Endodermal cell (in vitro differentiated cells): ENCODE measurements around the gene APOBEC3B. TPM values are rescaled to one million over a fixed set of nuclear protein-coding genes. Genes with fewer than 3 reads are reported as not detected.

Experiments used
- DNase-seq: peaks from one replicate; pipeline ENCODE4 v3.0.0-alpha.2; 2017
- H3K27ac ChIP-seq: 2 replicates; pipeline ENCODE4 v1.5.1; 2013; ENCODE audit warnings: mild to moderate bottlenecking, low read depth, low read length, moderate library complexity
- H3K27me3 ChIP-seq: 2 replicates; pipeline ENCODE4 v1.6.1; 2013; ENCODE audit warnings: mild to moderate bottlenecking, low read length, moderate library complexity; ENCODE audit not compliant: insufficient read depth, control insufficient read depth, poor library complexity, severe bottlenecking
- H3K36me3 ChIP-seq: 2 replicates; pipeline ENCODE4 v1.7.0; 2013; ENCODE audit warnings: mild to moderate bottlenecking, low read length, moderate library complexity; ENCODE audit not compliant: control insufficient read depth, insufficient read depth
- H3K4me1 ChIP-seq: one replicate; pipeline ENCODE4 v1.7.0; 2013; ENCODE audit warnings: low read length; ENCODE audit not compliant: control insufficient read depth, insufficient read depth
- H3K4me3 ChIP-seq: 2 replicates; pipeline ENCODE4 v1.5.1; 2013; ENCODE audit warnings: mild to moderate bottlenecking, low read length, moderate library complexity
- H3K9ac ChIP-seq: 2 replicates; pipeline ENCODE4 v1.6.1; 2013; ENCODE audit warnings: mild to moderate bottlenecking, low read length, moderate library complexity; ENCODE audit not compliant: poor library complexity, severe bottlenecking; ENCODE audit errors: extremely low read depth
- H3K9me3 ChIP-seq: 2 replicates; pipeline ENCODE4 v1.6.1; 2013; ENCODE audit warnings: mild to moderate bottlenecking, low read length, moderate library complexity; ENCODE audit not compliant: control insufficient read depth
- H3K27ac Mint-ChIP-seq: 2 replicates; pipeline ENCODE4 v1.8.0; 2020; ENCODE audit warnings: mixed read lengths
- H3K27me3 Mint-ChIP-seq: 2 replicates; pipeline ENCODE4 v1.8.0; 2021; ENCODE audit warnings: mild to moderate bottlenecking, mixed read lengths; ENCODE audit not compliant: insufficient read depth
- H3K36me3 Mint-ChIP-seq: 2 replicates; pipeline ENCODE4 v1.8.0; 2020; ENCODE audit warnings: low read depth, mixed read lengths
- H3K4me1 Mint-ChIP-seq: 2 replicates; pipeline ENCODE4 v1.8.0; 2020; ENCODE audit warnings: mixed read lengths
- H3K4me3 Mint-ChIP-seq: 2 replicates; pipeline ENCODE4 v1.8.0; 2020; ENCODE audit warnings: mild to moderate bottlenecking, moderate library complexity, mixed read lengths
- H3K9me3 Mint-ChIP-seq: 2 replicates; pipeline ENCODE4 v1.8.0; 2020; ENCODE audit warnings: mild to moderate bottlenecking, mixed read lengths
- WGBS, 2 experiments: methylation state at CpG; one replicate each; pipeline versions ENCODE4 v1.1.5 to v1.1.7; 2013; ENCODE audit warnings: missing lambda C conversion rate in 2 of 2, mixed read lengths in 1 of 2; ENCODE audit not compliant: insufficient coverage in 1 of 2, insufficient read length in 1 of 2; 5-methylcytosine and 5-hydroxymethylcytosine counted together
- total RNA-seq, 2 donors: library from RNA; stranded (reverse); fragmentation: NEBNext Ultra II Directional in 1 of 2; extraction: Animal tissue kit (Norgen Biotek cat#: 25700) in 1 of 2; gene quantifications; 2 replicates in 1 of 2; 3 replicates in 1 of 2; pipeline ENCODE4 v1.2.1, GENCODE V29; 2021
- TF ChIP-seq, protein P1 (sequence below): fragments of 200-600 bp; sonication (generic); conservative IDR thresholded peaks from 2 replicates; pipeline ENCODE4 v1.5.0; 2021; ENCODE audit warnings: antibody characterized with exemption, mild to moderate bottlenecking

The APOBEC3B gene
- total RNA-seq, 2 donors from 2014 or later: 4.1 to 5.4 TPM

DNA sequence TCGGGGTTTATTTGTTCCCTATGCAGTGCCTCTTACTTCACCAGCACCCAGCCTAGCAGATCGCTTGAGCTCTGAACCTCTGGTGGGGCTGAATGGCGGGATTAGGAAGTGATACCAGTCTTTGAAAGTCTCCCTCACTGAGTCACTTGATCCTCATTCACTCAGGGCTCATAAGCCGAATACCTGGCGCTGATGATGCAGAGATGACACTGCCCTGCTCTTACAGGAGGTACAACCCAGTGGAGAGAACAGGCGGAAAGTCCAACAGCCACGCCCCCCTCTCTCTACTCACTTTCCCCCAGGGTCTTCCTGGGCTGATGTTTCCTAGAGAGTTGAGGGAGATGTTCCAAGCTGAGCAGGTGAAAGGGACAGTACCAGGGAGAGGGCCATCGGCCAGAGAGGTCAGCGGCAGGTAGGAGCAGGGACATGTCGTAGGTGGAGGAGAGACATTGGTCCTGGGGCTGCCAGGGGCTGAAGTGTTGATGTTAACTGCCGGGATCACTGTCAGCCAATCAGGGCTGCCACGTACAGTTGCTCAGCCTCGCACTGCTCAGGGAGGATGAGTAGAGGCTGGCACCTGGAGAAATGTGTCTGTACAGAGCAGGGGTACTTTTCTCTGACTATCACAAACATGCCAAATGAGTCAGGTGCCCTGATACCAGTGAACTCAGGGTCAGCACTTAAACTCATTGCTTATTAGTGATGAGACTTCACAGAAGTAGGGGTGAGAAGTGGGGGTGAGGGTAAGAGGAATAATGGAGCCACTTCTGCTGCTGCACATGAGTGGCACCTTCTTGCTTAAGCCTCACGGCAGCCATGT is 34.6 kb upstream of the APOBEC3B start:
- Histone ChIP-seq H3K27me3 (no peaks in the 10 kb centered on the region), H3K9ac (no peak overlapping the region), H3K9me3 (no peaks in the 10 kb centered on the region), H3K27ac (no peak overlapping the region), H3K4me3 (no peak overlapping the region), H3K4me1 (no peaks in the 10 kb centered on the region), H3K36me3 (no peaks in the 10 kb centered on the region)
- H3K36me3 Mint-ChIP-seq: no peaks in the 10 kb centered on the region
- DNase-seq: no peak
- 87 to 94% methylated on average over 8 to 13 of the region's 14 CpGs for WGBS, 2 experiments
- H3K4me1 Mint-ChIP-seq: no peaks in the 10 kb centered on the region
- H3K9me3 Mint-ChIP-seq: no peaks in the 10 kb centered on the region
- H3K27ac Mint-ChIP-seq: no peak overlapping the region
- peaks cover 15% of the 10 kb centered on the region for H3K27me3 Mint-ChIP-seq
- H3K4me3 Mint-ChIP-seq: no peak overlapping the region
- TF ChIP-seq, protein P1, sequence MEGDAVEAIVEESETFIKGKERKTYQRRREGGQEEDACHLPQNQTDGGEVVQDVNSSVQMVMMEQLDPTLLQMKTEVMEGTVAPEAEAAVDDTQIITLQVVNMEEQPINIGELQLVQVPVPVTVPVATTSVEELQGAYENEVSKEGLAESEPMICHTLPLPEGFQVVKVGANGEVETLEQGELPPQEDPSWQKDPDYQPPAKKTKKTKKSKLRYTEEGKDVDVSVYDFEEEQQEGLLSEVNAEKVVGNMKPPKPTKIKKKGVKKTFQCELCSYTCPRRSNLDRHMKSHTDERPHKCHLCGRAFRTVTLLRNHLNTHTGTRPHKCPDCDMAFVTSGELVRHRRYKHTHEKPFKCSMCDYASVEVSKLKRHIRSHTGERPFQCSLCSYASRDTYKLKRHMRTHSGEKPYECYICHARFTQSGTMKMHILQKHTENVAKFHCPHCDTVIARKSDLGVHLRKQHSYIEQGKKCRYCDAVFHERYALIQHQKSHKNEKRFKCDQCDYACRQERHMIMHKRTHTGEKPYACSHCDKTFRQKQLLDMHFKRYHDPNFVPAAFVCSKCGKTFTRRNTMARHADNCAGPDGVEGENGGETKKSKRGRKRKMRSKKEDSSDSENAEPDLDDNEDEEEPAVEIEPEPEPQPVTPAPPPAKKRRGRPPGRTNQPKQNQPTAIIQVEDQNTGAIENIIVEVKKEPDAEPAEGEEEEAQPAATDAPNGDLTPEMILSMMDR: no peak

DNA sequence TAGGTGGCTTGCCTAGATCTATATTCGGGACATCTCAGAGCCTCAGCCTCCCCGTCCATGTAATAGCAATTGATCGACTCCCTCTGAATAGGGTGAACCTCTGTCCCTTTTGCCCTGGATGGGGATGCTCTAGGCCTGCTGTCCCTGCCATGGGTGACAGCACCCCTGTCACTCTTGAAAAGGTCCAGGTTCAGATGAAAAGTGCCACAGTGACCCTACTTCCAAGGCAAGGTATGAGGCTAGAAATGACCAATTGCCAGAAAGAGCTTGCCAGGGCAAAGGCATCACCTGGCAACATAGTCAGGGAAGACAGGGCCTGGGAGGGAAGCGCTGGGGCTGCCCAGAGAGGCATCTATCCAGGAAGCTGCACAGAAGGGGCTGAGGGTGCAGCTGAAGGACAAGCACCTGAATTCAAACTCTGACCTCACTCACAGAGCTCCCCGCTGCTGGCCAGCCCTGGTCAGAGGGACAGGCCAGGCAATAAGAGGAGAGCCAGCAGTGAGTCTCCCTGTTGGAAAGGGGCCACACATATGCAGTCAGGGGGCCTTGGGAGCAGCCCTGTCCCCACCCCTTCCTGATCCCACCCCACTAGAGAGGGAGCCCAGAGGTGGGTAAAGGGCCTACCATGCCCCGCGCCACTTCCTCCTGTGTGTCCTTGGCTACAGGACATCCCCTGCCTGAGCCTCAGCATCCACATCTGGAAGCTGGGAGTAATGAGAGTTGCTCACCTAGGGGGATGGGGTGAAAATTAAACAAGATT is 33.8 kb upstream of the APOBEC3B start:
- Histone ChIP-seq H3K4me3 (no peak overlapping the region), H3K4me1 (no peaks in the 10 kb centered on the region), H3K27me3 (no peaks in the 10 kb centered on the region), H3K9ac (no peak overlapping the region), H3K9me3 (no peaks in the 10 kb centered on the region), H3K36me3 (no peaks in the 10 kb centered on the region), H3K27ac (no peak overlapping the region)
- Mint-ChIP-seq H3K27me3 (peaks cover 16% of the 10 kb centered on the region), H3K4me3 (no peak overlapping the region), H3K27ac (no peak overlapping the region), H3K4me1 (no peaks in the 10 kb centered on the region), H3K36me3 (no peaks in the 10 kb centered on the region), H3K9me3 (no peaks in the 10 kb centered on the region)
- peak; percentile 19 for DNase-seq
- WGBS, 2 experiments: 89 to 94% methylated on average over 7 of the region's 7 CpGs
- TF ChIP-seq, protein P1: no peak

DNA sequence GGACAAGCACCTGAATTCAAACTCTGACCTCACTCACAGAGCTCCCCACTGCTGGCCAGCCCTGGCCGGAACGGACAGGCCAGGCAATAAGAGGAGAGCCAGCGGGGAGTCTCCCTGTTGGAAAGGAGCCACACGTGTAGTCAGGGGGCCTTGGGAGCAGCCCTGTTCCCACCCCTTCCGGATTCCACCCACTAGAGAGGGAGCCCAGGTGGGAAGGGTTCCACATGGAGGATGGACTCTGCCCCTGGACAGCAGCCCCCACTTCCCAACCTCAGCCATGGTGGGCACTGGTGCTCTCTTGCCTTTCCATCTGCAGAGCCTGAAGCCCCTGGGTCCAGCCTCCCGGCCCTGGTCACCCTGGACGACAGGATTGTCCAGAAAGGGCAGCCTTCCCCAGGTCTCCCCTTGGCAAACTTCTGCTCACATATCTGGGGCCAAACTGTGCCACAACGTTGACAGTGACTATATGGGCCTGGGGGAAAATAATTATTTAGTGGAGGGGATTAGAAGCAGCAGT is 32.2 kb upstream of the APOBEC3B start:
- Mint-ChIP-seq H3K4me1 (no peaks in the 10 kb centered on the region), H3K27me3 (peaks cover 12% of the 10 kb centered on the region), H3K36me3 (no peaks in the 10 kb centered on the region), H3K4me3 (no peak overlapping the region), H3K9me3 (no peaks in the 10 kb centered on the region), H3K27ac (no peak overlapping the region)
- WGBS, 2 experiments: 80 to 81% methylated on average over 5 to 8 of the region's 8 CpGs
- no peaks in the 10 kb centered on the region for H3K9me3 ChIP-seq
- peak; percentile 28 for DNase-seq
- no peaks in the 10 kb centered on the region for H3K27me3 ChIP-seq
- no peak overlapping the region for H3K27ac ChIP-seq
- no peaks in the 10 kb centered on the region for H3K4me1 ChIP-seq
- H3K4me3 ChIP-seq: no peak overlapping the region
- no peaks in the 10 kb centered on the region for H3K36me3 ChIP-seq
- H3K9ac ChIP-seq: no peak overlapping the region
- TF ChIP-seq, protein P1: no peak
